Trophoblast cell (in vitro differentiated cells and primary cell): ENCODE measurements around the gene EP400.
A peak's percentile ranks its signal among the peaks of the same experiment; 100 is the strongest.

Experiments used
- DNase-seq, 2 donors: peaks; one replicate each; pipeline ENCODE4 v3.0.0-alpha.2; 2016
- H2AFZ ChIP-seq: 2 replicates; pipeline ENCODE4 v1.6.1; 2013; ENCODE audit warnings: low read length, moderate library complexity, mild to moderate bottlenecking; ENCODE audit not compliant: insufficient read depth, poor library complexity
- H2AK5ac ChIP-seq: 2 replicates; pipeline ENCODE4 v1.6.1; 2013; ENCODE audit warnings: mild to moderate bottlenecking, low read length
- H2BK120ac ChIP-seq: 2 replicates; pipeline ENCODE4 v1.6.1; 2013; ENCODE audit warnings: low read length, mild to moderate bottlenecking, moderate library complexity; ENCODE audit not compliant: insufficient read depth, poor library complexity
- H2BK12ac ChIP-seq: 2 replicates; pipeline ENCODE4 v1.6.1; 2013; ENCODE audit warnings: mild to moderate bottlenecking, low read length, moderate library complexity
- H2BK5ac ChIP-seq: 2 replicates; pipeline ENCODE4 v1.6.1; 2013; ENCODE audit warnings: low read length, low read depth, moderate library complexity, mild to moderate bottlenecking; ENCODE audit not compliant: poor library complexity
- H3K14ac ChIP-seq: 2 replicates; pipeline ENCODE4 v1.6.1; 2013; ENCODE audit warnings: mild to moderate bottlenecking, low read length
- H3K18ac ChIP-seq: 2 replicates; pipeline ENCODE4 v1.6.1; 2013; ENCODE audit warnings: mild to moderate bottlenecking, low read length
- H3K23ac ChIP-seq: 2 replicates; pipeline ENCODE4 v1.6.1; 2013; ENCODE audit warnings: low read length
- H3K27ac ChIP-seq: 2 replicates; pipeline ENCODE4 v1.5.1; 2013; ENCODE audit warnings: low read depth, mild to moderate bottlenecking, inconsistent platforms, low read length, moderate library complexity
- H3K27me3 ChIP-seq: 2 replicates; pipeline ENCODE4 v1.6.1; 2013; ENCODE audit warnings: inconsistent platforms, mild to moderate bottlenecking, low read length, moderate library complexity; ENCODE audit not compliant: insufficient read depth
- H3K36me3 ChIP-seq, 2 experiments: 1 replicate in 1 of 2; 2 replicates in 1 of 2; pipeline ENCODE4 v1.6.1; 2013; ENCODE audit warnings: low read length in 2 of 2, mild to moderate bottlenecking in 2 of 2, moderate library complexity in 1 of 2; ENCODE audit not compliant: insufficient read depth in 2 of 2, control insufficient read depth in 1 of 2
- H3K4ac ChIP-seq: 2 replicates; pipeline ENCODE4 v1.6.1; 2013; ENCODE audit warnings: low read depth, mild to moderate bottlenecking, low read length, moderate library complexity
- H3K4me1 ChIP-seq, 2 experiments: 1 replicate in 1 of 2; 2 replicates in 1 of 2; pipeline ENCODE4 v1.6.1; 2013; ENCODE audit warnings: low read length in 2 of 2, mild to moderate bottlenecking in 2 of 2, moderate library complexity in 1 of 2; ENCODE audit not compliant: insufficient read depth in 2 of 2, control insufficient read depth in 1 of 2
- H3K4me2 ChIP-seq: 2 replicates; pipeline ENCODE4 v1.6.1; 2013; ENCODE audit warnings: inconsistent platforms, mild to moderate bottlenecking, low read length, moderate library complexity
- H3K4me3 ChIP-seq: 2 replicates; pipeline ENCODE4 v1.5.1; 2013; ENCODE audit warnings: mild to moderate bottlenecking, low read depth, low read length, inconsistent platforms
- H3K79me1 ChIP-seq: one replicate; pipeline ENCODE4 v1.6.1; 2013; ENCODE audit warnings: low read length
- H3K79me2 ChIP-seq: 2 replicates; pipeline ENCODE4 v1.6.1; 2013; ENCODE audit warnings: low read length, mild to moderate bottlenecking; ENCODE audit not compliant: control insufficient read depth, insufficient read depth, poor library complexity
- H3K9ac ChIP-seq: 2 replicates; pipeline ENCODE4 v1.6.1; 2013; ENCODE audit warnings: mild to moderate bottlenecking, low read length
- H3K9me3 ChIP-seq: 2 replicates; pipeline ENCODE4 v1.6.1; 2013; ENCODE audit warnings: low read depth, mild to moderate bottlenecking, control low read depth, inconsistent platforms, low read length; ENCODE audit not compliant: insufficient read depth
- H4K12ac ChIP-seq: 2 replicates; pipeline ENCODE4 v1.6.1; 2013; ENCODE audit warnings: low read depth, mild to moderate bottlenecking, low read length, moderate library complexity
- H4K8ac ChIP-seq: 2 replicates; pipeline ENCODE4 v1.6.1; 2013; ENCODE audit warnings: low read depth, mild to moderate bottlenecking, low read length, moderate library complexity
- H4K91ac ChIP-seq: one replicate; pipeline ENCODE4 v1.6.1; 2013; ENCODE audit warnings: low read depth, mild to moderate bottlenecking, low read length, moderate library complexity
- WGBS: extraction: QIAGEN DNeasy Blood & Tissue Kit; methylation state at CpG from one replicate; pipeline ENCODE4 v1.1.7; 2013; ENCODE audit warnings: missing lambda C conversion rate; ENCODE audit not compliant: insufficient read length, insufficient coverage; ENCODE audit errors: extremely low coverage; 5-methylcytosine and 5-hydroxymethylcytosine counted together

The EP400 gene

DNA sequence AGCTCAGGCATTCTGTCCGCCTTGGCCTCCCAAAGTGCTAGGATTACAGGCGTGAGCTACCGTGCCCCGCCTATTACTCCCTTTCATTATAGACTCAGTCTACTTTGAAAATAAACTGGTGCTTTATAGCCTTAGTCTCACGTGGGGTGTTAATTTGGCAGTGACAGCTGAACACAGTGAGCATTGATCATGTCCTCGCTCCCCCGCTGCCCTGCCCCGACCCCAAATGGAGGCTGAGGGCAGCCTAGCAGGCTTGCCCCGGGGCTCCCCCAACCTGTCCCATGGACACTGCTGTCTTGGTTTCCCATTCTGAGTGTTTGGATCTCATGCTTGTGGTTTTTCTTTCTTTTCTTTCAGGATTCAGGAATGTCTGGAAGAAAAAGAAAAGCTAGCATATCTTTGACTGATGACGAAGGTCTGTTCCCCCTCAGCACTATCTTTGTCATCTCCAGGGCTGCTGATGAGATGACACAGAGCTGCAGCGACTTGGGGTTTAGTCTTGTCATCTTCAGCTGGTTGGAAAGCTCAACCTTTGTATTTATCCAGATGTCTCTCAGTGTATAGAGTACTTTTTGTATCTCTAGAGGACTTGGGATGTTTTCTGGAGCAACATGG lies 42.2 kb downstream of the EP400 start:
- no peak for DNase-seq
- Histone ChIP-seq H2BK12ac (no peak overlapping the region), H3K36me3 (peaks cover 42 to 63% of the 10 kb centered on the region in 2 experiments)

DNA sequence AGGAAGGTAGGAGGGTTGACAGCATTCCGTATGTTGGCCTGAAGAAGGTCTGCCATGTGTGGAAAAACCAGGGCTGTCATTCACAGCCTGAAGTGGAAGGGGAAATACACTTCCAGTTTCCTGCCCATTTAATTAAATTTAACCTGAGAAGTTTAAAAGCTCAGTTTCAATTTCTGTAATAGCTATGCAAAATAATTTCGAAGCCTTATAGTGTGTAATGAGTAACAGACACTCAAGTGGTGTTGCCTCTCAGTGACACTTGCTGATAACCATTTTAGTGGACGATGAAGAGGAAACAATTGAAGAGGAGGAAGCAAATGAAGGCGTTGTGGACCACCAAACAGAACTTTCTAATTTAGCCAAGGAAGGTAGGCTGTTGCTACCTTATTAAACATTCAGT lies 44.8 kb downstream of the EP400 start:
- Histone ChIP-seq H2AFZ (no peak overlapping the region), H3K14ac (no peak overlapping the region), H3K18ac (no peak overlapping the region), H3K9me3 (peaks cover 2% of the 10 kb centered on the region), H3K79me1 (peaks cover 2% of the 10 kb centered on the region), H2BK120ac (no peak overlapping the region), H4K8ac (no peak overlapping the region), H3K4me1 (peaks cover 13 to 21% of the 10 kb centered on the region in 2 experiments), H3K4ac (no peak overlapping the region), H4K12ac (no peak overlapping the region), H3K27me3 (no peaks in the 10 kb centered on the region), H3K4me3 (no peak overlapping the region), H3K9ac (no peak overlapping the region), H4K91ac (no peak overlapping the region), H2AK5ac (no peak overlapping the region), H2BK12ac (no peak overlapping the region), H3K23ac (no peak overlapping the region), H2BK5ac (no peak overlapping the region), H3K36me3 (peaks cover 35 to 48% of the 10 kb centered on the region in 2 experiments), H3K79me2 (peaks cover 2% of the 10 kb centered on the region), H3K27ac (no peak overlapping the region), H3K4me2 (no peak overlapping the region)
- WGBS = no CpG with 5 or more reads among the region's 4 CpGs
- DNase-seq = no peak

More for the DNA sequence above, 42.2 kb downstream of the EP400 start:
- H3K4me1 ChIP-seq = peaks cover 13 to 23% of the 10 kb centered on the region in 2 experiments
- H4K8ac ChIP-seq = no peak overlapping the region
- no peak overlapping the region for H4K12ac ChIP-seq
- H3K27ac ChIP-seq = peak overlapping the region; percentile 87
- H2BK5ac ChIP-seq = peak overlapping the region; percentile 60
- no peak overlapping the region for H2AK5ac ChIP-seq
- WGBS = no CpG with 5 or more reads among the region's 11 CpGs
- H3K79me1 ChIP-seq = peaks cover 2% of the 10 kb centered on the region
- H2AFZ ChIP-seq = no peak overlapping the region
- H3K23ac ChIP-seq = no peak overlapping the region
- no peak overlapping the region for H3K14ac ChIP-seq
- no peak overlapping the region for H3K9ac ChIP-seq
- H3K79me2 ChIP-seq = peaks cover 6% of the 10 kb centered on the region
- no peaks in the 10 kb centered on the region for H3K27me3 ChIP-seq
- H3K4me3 ChIP-seq = no peak overlapping the region
- H2BK120ac ChIP-seq = no peak overlapping the region
- H3K4me2 ChIP-seq = no peak overlapping the region
- H3K4ac ChIP-seq = no peak overlapping the region
- peak overlapping the region; percentile 34 for H4K91ac ChIP-seq
- peaks cover 2% of the 10 kb centered on the region for H3K9me3 ChIP-seq
- H3K18ac ChIP-seq = no peak overlapping the region

DNA sequence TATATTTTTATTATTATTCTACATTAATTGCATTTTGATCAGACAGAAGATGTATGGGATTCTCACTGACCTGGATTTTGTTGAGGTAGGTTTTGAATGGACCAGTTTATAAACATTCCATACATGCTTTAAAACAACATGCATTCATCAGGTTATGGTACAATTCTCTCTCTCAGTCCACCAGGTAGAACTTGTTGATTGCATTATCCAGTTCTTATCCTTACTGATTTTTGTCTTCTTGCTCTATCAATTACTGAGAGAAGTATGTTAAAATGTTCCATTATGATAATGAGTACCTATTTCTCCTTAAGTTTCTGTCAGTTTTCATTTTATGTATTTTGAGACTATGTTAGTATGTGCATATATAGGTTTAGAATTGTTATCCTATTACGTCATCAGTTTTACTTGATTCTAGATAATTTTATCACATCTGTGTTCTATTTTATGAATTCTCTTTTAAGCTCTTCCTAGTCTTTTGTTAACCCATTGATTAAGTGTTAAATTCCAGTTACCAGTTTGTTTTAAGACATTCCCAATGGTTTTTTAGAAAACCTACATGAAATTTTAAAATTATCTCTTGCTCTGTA lies 50.6 kb downstream of the EP400 start:
- Histone ChIP-seq H2AFZ (no peak overlapping the region), H3K18ac (no peak overlapping the region), H3K4me3 (no peak overlapping the region), H4K91ac (no peak overlapping the region), H4K8ac (no peak overlapping the region), H2BK120ac (no peak overlapping the region), H3K27me3 (no peaks in the 10 kb centered on the region), H3K4me2 (no peak overlapping the region), H3K9me3 (no peaks in the 10 kb centered on the region), H3K79me1 (no peaks in the 10 kb centered on the region), H4K12ac (no peak overlapping the region), H3K4ac (no peak overlapping the region), H3K4me1 (peaks cover 2 to 5% of the 10 kb centered on the region in 2 experiments), H3K27ac (no peak overlapping the region), H3K14ac (no peak overlapping the region), H2BK12ac (no peak overlapping the region), H3K9ac (no peak overlapping the region), H3K36me3 (peaks cover 15 to 19% of the 10 kb centered on the region in 2 experiments), H2AK5ac (no peak overlapping the region), H2BK5ac (no peak overlapping the region), H3K23ac (no peak overlapping the region), H3K79me2 (no peaks in the 10 kb centered on the region)
- DNase-seq = no peak
- WGBS = no CpG with 5 or more reads among the region's 1 CpG

DNA sequence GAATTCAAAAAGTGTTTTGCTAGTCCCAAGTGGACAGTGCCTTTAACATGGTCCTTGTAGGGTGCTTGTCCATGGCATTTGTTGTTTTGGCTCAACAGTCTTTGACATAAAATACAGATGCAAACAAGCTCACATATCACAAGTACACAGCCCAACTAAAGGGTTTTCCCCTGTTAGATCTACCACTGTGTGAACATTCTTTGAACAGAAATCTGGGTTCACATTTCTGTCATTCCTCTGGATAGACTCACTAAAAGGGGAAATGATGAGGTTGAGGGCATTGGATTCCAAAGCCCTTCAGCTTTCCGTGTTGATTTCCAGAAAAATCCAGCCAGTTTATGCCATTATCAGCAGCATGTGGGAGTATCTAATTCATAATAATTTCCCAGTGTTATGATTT lies 54.1 kb downstream of the EP400 start:
- no CpG with 5 or more reads among the region's 1 CpG for WGBS
- no peak overlapping the region for H3K23ac ChIP-seq

More for the DNA sequence above, 54.1 kb downstream of the EP400 start:
- Histone ChIP-seq H2AFZ (no peak overlapping the region), H3K4me3 (no peak overlapping the region), H3K9ac (no peak overlapping the region), H4K91ac (no peak overlapping the region), H4K8ac (no peak overlapping the region), H3K4me2 (no peak overlapping the region), H3K36me3 (peaks cover 26 to 28% of the 10 kb centered on the region in 2 experiments), H3K14ac (no peak overlapping the region), H3K27me3 (no peaks in the 10 kb centered on the region), H3K79me2 (no peaks in the 10 kb centered on the region), H3K79me1 (no peaks in the 10 kb centered on the region), H3K18ac (no peak overlapping the region), H3K9me3 (no peaks in the 10 kb centered on the region), H2BK120ac (no peak overlapping the region), H3K4me1 (peaks cover 2 to 5% of the 10 kb centered on the region in 2 experiments), H2BK5ac (no peak overlapping the region), H2BK12ac (no peak overlapping the region), H3K4ac (no peak overlapping the region), H4K12ac (no peak overlapping the region), H3K27ac (no peak overlapping the region), H2AK5ac (no peak overlapping the region)
- no peak for DNase-seq
